Neural cell (in vitro differentiated cells): Measurements from ENCODE around the gene PLEKHN1.

Experiments used
- CTCF ChIP-seq: fragments of 450-650 bp; IDR thresholded peaks from 2 replicates; pipeline ENCODE4 v1.5.1; 2014; ENCODE audit warnings: antibody characterized with exemption, mild to moderate bottlenecking, moderate library complexity; ENCODE audit not compliant: poor library complexity, severe bottlenecking
- EP300 ChIP-seq: fragments of 450-650 bp; conservative IDR thresholded peaks from 2 replicates; pipeline ENCODE4 v1.6.1; 2014; ENCODE audit warnings: antibody characterized with exemption, mild to moderate bottlenecking, moderate library complexity; ENCODE audit not compliant: poor library complexity, severe bottlenecking
- EZH2 ChIP-seq: fragments of 200-600, 300-800 bp; shearing (Covaris generic), sonication (generic); IDR thresholded peaks from 2 replicates; pipeline ENCODE4 v1.6.1; 2014; ENCODE audit warnings: antibody characterized with exemption, low read length, borderline replicate concordance, mild to moderate bottlenecking; ENCODE audit not compliant: insufficient read depth, poor library complexity, severe bottlenecking
- MXI1 ChIP-seq: fragments of 450-650 bp; conservative IDR thresholded peaks from 2 replicates; pipeline ENCODE4 v1.6.1; 2014; ENCODE audit warnings: antibody characterized with exemption, mild to moderate bottlenecking; ENCODE audit not compliant: poor library complexity, severe bottlenecking
- POLR2AphosphoS5 ChIP-seq: IDR thresholded peaks from 2 replicates; pipeline ENCODE4 v1.6.1; 2012
- RAD21 ChIP-seq: fragments of 450-650 bp; conservative IDR thresholded peaks from 2 replicates; pipeline ENCODE4 v1.6.1; 2014; ENCODE audit warnings: antibody characterized with exemption, mild to moderate bottlenecking, moderate library complexity
- REST ChIP-seq: IDR thresholded peaks from 2 replicates; pipeline ENCODE4 v1.6.1; 2012; ENCODE audit warnings: borderline replicate concordance

- TF ChIP-seq MXI1 (no peak), CTCF (no peak), REST (no peak), EP300 (no peak), EZH2 (no peak), RAD21 (no peak), POLR2AphosphoS5 (no peak)
Measured at GRCh38 chr1:918353-918752, 47.9 kb upstream of the PLEKHN1 start.
